ENCODE measurements around the gene FNBP1. TPM values are rescaled to one million over a fixed set of nuclear protein-coding genes. Genes with fewer than 3 reads are reported as not detected.
A peak's percentile ranks its signal among the peaks of the same experiment; 100 is the strongest.
"Not testable (repeated sequence)": the region's sequence is repeated elsewhere in the genome, so short reads cannot be mapped to it uniquely, and the experiment has no call there.

FNBP1 gene
- total RNA-seq, 1 donor from 2014 or later = 245 TPM

GRCh38 chr9:129897263-129897662 lies 145.7 kb downstream of the FNBP1 start:
- H3K27me3 Mint-ChIP-seq = no peaks in the 10 kb centered on the region
- intact Hi-C loops (cut with micrococcal nuclease) = no loop called here
- H3K9me3 Mint-ChIP-seq = no peaks in the 10 kb centered on the region
- peaks cover 87% of the 10 kb centered on the region for H3K36me3 Mint-ChIP-seq (ENCODE audit: low read depth)
- H3K4me3 Mint-ChIP-seq = peak overlapping the region; percentile 7
- H3K4me1 Mint-ChIP-seq = peaks cover 61% of the 10 kb centered on the region
- DNase-seq = no peak
- H3K27ac Mint-ChIP-seq = peak overlapping the region; percentile 87

GRCh38 chr9:129895376-129896268 lies 147.4 kb downstream of the FNBP1 start:
- peak overlapping the region; percentile 87 for H3K27ac Mint-ChIP-seq
- intact Hi-C loops (cut with micrococcal nuclease) = no loop called here
- peak overlapping the region; percentile 63 for H3K4me3 Mint-ChIP-seq
- H3K36me3 Mint-ChIP-seq (ENCODE audit: low read depth) = peaks cover 86% of the 10 kb centered on the region
- no peaks in the 10 kb centered on the region for H3K9me3 Mint-ChIP-seq
- peak; percentile 77 for DNase-seq
- H3K27me3 Mint-ChIP-seq = no peaks in the 10 kb centered on the region
- peaks cover 67% of the 10 kb centered on the region for H3K4me1 Mint-ChIP-seq

- H3K9me3 Mint-ChIP-seq = no peaks in the 10 kb centered on the region
- peak; percentile 82 for DNase-seq
- intact Hi-C loops (cut with micrococcal nuclease) = no loop called here
- peaks cover 84% of the 10 kb centered on the region for H3K36me3 Mint-ChIP-seq (ENCODE audit: low read depth)
- peak overlapping the region; percentile 87 for H3K27ac Mint-ChIP-seq
- H3K4me3 Mint-ChIP-seq = peak overlapping the region; percentile 63
- peaks cover 70% of the 10 kb centered on the region for H3K4me1 Mint-ChIP-seq
- no peaks in the 10 kb centered on the region for H3K27me3 Mint-ChIP-seq
These were observed 148.7 kb downstream of the FNBP1 start for GRCh38 chr9:129894120-129894823.

- H3K27me3 Mint-ChIP-seq = no peaks in the 10 kb centered on the region
- H3K4me3 Mint-ChIP-seq = peak overlapping the region; percentile 83
- peak overlapping the region; percentile 98 for H3K27ac Mint-ChIP-seq
- intact Hi-C loops (cut with micrococcal nuclease) = no loop called here
- H3K9me3 Mint-ChIP-seq = no peaks in the 10 kb centered on the region
- peaks cover 80% of the 10 kb centered on the region for H3K4me1 Mint-ChIP-seq
- H3K36me3 Mint-ChIP-seq (ENCODE audit: low read depth) = peaks cover 71% of the 10 kb centered on the region
- peak; percentile 75 for DNase-seq
These were observed 151.4 kb downstream of the FNBP1 start for GRCh38 chr9:129891569-129891968.

- not testable (repeated sequence) for H3K9me3 Mint-ChIP-seq, H3K27me3 Mint-ChIP-seq, DNase-seq
- Mint-ChIP-seq H3K4me1 (peaks cover 77% of the 10 kb centered on the region), H3K27ac (peak overlapping the region; percentile 98), H3K4me3 (peak overlapping the region; percentile 83), H3K36me3 (ENCODE audit: low read depth) (peaks cover 64% of the 10 kb centered on the region)
- intact Hi-C loops (cut with micrococcal nuclease) = loop anchor here (1.0 kb wide), 1 partner anchor 53 kb away; no protein-coding TSS in a partner anchor
These were observed 152.2 kb downstream of the FNBP1 start for GRCh38 chr9:129890718-129891299.

GRCh38 chr9:129889941-129890717 lies 152.9 kb downstream of the FNBP1 start:
- peak; percentile 94 for DNase-seq
- H3K27me3 Mint-ChIP-seq = no peaks in the 10 kb centered on the region
- H3K36me3 Mint-ChIP-seq (ENCODE audit: low read depth) = peaks cover 61% of the 10 kb centered on the region
- intact Hi-C loops (cut with micrococcal nuclease) = loop anchor here (1.0 to 10.0 kb wide), 4 partner anchors 54 to 1387 kb away; partner anchors contain the start of genes FAM78A and TOR1A
- H3K27ac Mint-ChIP-seq = peak overlapping the region; percentile 98
- no peaks in the 10 kb centered on the region for H3K9me3 Mint-ChIP-seq
- peaks cover 79% of the 10 kb centered on the region for H3K4me1 Mint-ChIP-seq
- H3K4me3 Mint-ChIP-seq = peak overlapping the region; percentile 83

GRCh38 chr9:129889122-129889940 lies 153.7 kb downstream of the FNBP1 start:
- peaks cover 77% of the 10 kb centered on the region for H3K4me1 Mint-ChIP-seq
- intact Hi-C loops (cut with micrococcal nuclease) = loop anchor here (5.0 to 10.0 kb wide), 3 partner anchors 67 to 1388 kb away; partner anchors contain the start of genes FAM78A and TOR1A
- peak overlapping the region; percentile 83 for H3K4me3 Mint-ChIP-seq
- H3K9me3 Mint-ChIP-seq = no peaks in the 10 kb centered on the region
- H3K36me3 Mint-ChIP-seq (ENCODE audit: low read depth) = peaks cover 59% of the 10 kb centered on the region
- peak overlapping the region; percentile 98 for H3K27ac Mint-ChIP-seq
- peak; percentile 82 for DNase-seq
- H3K27me3 Mint-ChIP-seq = no peaks in the 10 kb centered on the region

GRCh38 chr9:129888293-129889121 lies 154.5 kb downstream of the FNBP1 start:
- H3K27ac Mint-ChIP-seq = peak overlapping the region; percentile 98
- peak overlapping the region; percentile 83 for H3K4me3 Mint-ChIP-seq
- intact Hi-C loops (cut with micrococcal nuclease) = loop anchor here (1.0 to 10.0 kb wide), 8 partner anchors 44 to 1389 kb away; partner anchors contain the start of genes FAM78A and TOR1A
- no peaks in the 10 kb centered on the region for H3K9me3 Mint-ChIP-seq
- H3K36me3 Mint-ChIP-seq (ENCODE audit: low read depth) = peaks cover 54% of the 10 kb centered on the region
- H3K4me1 Mint-ChIP-seq = peaks cover 79% of the 10 kb centered on the region
- no peaks in the 10 kb centered on the region for H3K27me3 Mint-ChIP-seq
- peak; percentile 98 for DNase-seq

GRCh38 chr9:129887334-129888292 lies 155.4 kb downstream of the FNBP1 start:
- H3K27ac Mint-ChIP-seq = peak overlapping the region; percentile 98
- DNase-seq = peak; percentile 92
- H3K4me3 Mint-ChIP-seq = peak overlapping the region; percentile 83
- no peaks in the 10 kb centered on the region for H3K27me3 Mint-ChIP-seq
- intact Hi-C loops (cut with micrococcal nuclease) = loop anchor here (1.0 to 10.0 kb wide), 8 partner anchors 45 to 1390 kb away; partner anchors contain the start of genes FAM78A and TOR1A
- H3K9me3 Mint-ChIP-seq = no peaks in the 10 kb centered on the region
- H3K36me3 Mint-ChIP-seq (ENCODE audit: low read depth) = peaks cover 48% of the 10 kb centered on the region
- H3K4me1 Mint-ChIP-seq = peaks cover 76% of the 10 kb centered on the region

- Mint-ChIP-seq H3K9me3 (no peaks in the 10 kb centered on the region), H3K4me1 (peaks cover 66% of the 10 kb centered on the region), H3K36me3 (ENCODE audit: low read depth) (peaks cover 45% of the 10 kb centered on the region), H3K27me3 (no peaks in the 10 kb centered on the region), H3K27ac (peak overlapping the region; percentile 98), H3K4me3 (peak overlapping the region; percentile 83)
- intact Hi-C loops (cut with micrococcal nuclease) = loop anchor here (5.0 to 10.0 kb wide), 3 partner anchors 64 to 1391 kb away; partner anchors contain the start of genes FAM78A and TOR1A
- peak; percentile 89 for DNase-seq
These were observed 156.5 kb downstream of the FNBP1 start for GRCh38 chr9:129886226-129887174.

Data from activated CD4-positive, alpha-beta T cell treated with anti-CD3 and anti-CD28 coated beads, Interleukin-2, amount 10 ng/mL, durations not matched to agents 24 days and 14 days (primary cell).